Neural cell (in vitro differentiated cells): ENCODE results near the gene MYCN. TPM values are rescaled to one million over a fixed set of nuclear protein-coding genes. Genes with fewer than 3 reads are reported as not detected.

Experiments
- H2AFZ ChIP-seq: fragments of 200-600, 300-800 bp; sonication (generic), shearing (Covaris generic); 2 replicates; pipeline ENCODE4 v1.6.0; 2014; ENCODE audit warnings: low read depth, mild to moderate bottlenecking, antibody characterized with exemption, low read length, moderate library complexity
- H3F3A ChIP-seq: fragments of 200-600 bp; shearing (Covaris generic); 2 replicates; pipeline ENCODE4 v1.6.1; 2016; ENCODE audit warnings: mild to moderate bottlenecking, moderate library complexity, mixed read lengths, antibody characterized with exemption, low read length; ENCODE audit not compliant: insufficient read depth, poor library complexity, severe bottlenecking
- H3K27ac ChIP-seq: fragments of 200-600, 300-800 bp; sonication (generic), shearing (Covaris generic); 2 replicates; pipeline ENCODE4 v1.5.1; 2014; ENCODE audit warnings: mild to moderate bottlenecking, low read length, moderate library complexity
- H3K27me3 ChIP-seq: fragments of 300-800, 200-600 bp; sonication (generic), shearing (Covaris generic); 2 replicates; pipeline ENCODE4 v1.6.0; 2014; ENCODE audit warnings: mild to moderate bottlenecking, low read depth, low read length, moderate library complexity; ENCODE audit not compliant: insufficient read depth
- H3K36me3 ChIP-seq: fragments of 300-800, 200-600 bp; sonication (generic), shearing (Covaris generic); 2 replicates; pipeline ENCODE4 v1.5.1; 2014; ENCODE audit warnings: mild to moderate bottlenecking, antibody characterized with exemption, low read length, moderate library complexity; ENCODE audit not compliant: insufficient read depth
- H3K4me2 ChIP-seq: fragments of 300-800, 200-600 bp; sonication (generic), shearing (Covaris generic); 2 replicates; pipeline ENCODE4 v1.6.0; 2014; ENCODE audit warnings: mild to moderate bottlenecking, low read length
- H3K4me3 ChIP-seq: fragments of 300-800, 200-600 bp; sonication (generic), shearing (Covaris generic); 2 replicates; pipeline ENCODE4 v1.5.1; 2014; ENCODE audit warnings: mild to moderate bottlenecking, low read length, moderate library complexity
- H3K79me2 ChIP-seq: fragments of 200-600 bp; shearing (Covaris generic); replicated peaks from 2 replicates; pipeline ENCODE4 v1.6.0; 2014; ENCODE audit warnings: mild to moderate bottlenecking, low read length, moderate library complexity; ENCODE audit not compliant: insufficient read depth
- H3K9ac ChIP-seq: fragments of 300-800, 200-600 bp; sonication (generic), shearing (Covaris generic); 2 replicates; pipeline ENCODE4 v1.6.1; 2016; ENCODE audit warnings: mild to moderate bottlenecking, low read length, mixed read lengths
- H3K9me2 ChIP-seq: fragments of 200-600 bp; shearing (Covaris generic); 2 replicates; pipeline ENCODE4 v1.6.1; 2016; ENCODE audit warnings: mild to moderate bottlenecking, low read length, mixed read lengths; ENCODE audit not compliant: insufficient read depth
- H3K9me3 ChIP-seq: fragments of 200-600, 300-800 bp; sonication (generic), shearing (Covaris generic); 2 replicates; pipeline ENCODE4 v1.6.1; 2016; ENCODE audit warnings: mild to moderate bottlenecking, mixed run types, low read length, moderate library complexity, mixed read lengths
- H4K20me1 ChIP-seq: fragments of 200-600 bp; shearing (Covaris generic); 2 replicates; pipeline ENCODE4 v1.6.1; 2016; ENCODE audit warnings: mild to moderate bottlenecking, mixed run types; ENCODE audit not compliant: insufficient read depth
- EZH2 ChIP-seq: fragments of 200-600, 300-800 bp; shearing (Covaris generic), sonication (generic); IDR thresholded peaks from 2 replicates; pipeline ENCODE4 v1.6.1; 2014; ENCODE audit warnings: antibody characterized with exemption, low read length, borderline replicate concordance, mild to moderate bottlenecking; ENCODE audit not compliant: insufficient read depth, poor library complexity, severe bottlenecking
- MXI1 ChIP-seq: fragments of 450-650 bp; conservative IDR thresholded peaks from 2 replicates; pipeline ENCODE4 v1.6.1; 2014; ENCODE audit warnings: antibody characterized with exemption, mild to moderate bottlenecking; ENCODE audit not compliant: poor library complexity, severe bottlenecking
- POLR2AphosphoS5 ChIP-seq: IDR thresholded peaks from 2 replicates; pipeline ENCODE4 v1.6.1; 2012
- REST ChIP-seq: IDR thresholded peaks from 2 replicates; pipeline ENCODE4 v1.6.1; 2012; ENCODE audit warnings: borderline replicate concordance
- SMC3 ChIP-seq: fragments of 450-650 bp; conservative IDR thresholded peaks from 2 replicates; pipeline ENCODE4 v1.6.1; 2014; ENCODE audit warnings: antibody characterized with exemption, mild to moderate bottlenecking, moderate library complexity; ENCODE audit not compliant: poor library complexity
- TAF1 ChIP-seq: IDR thresholded peaks from 2 replicates; pipeline ENCODE4 v1.6.1; 2012; ENCODE audit warnings: low read depth
- polyA plus RNA-seq: library from polyadenylated mRNA; depleted of rRNA; stranded (reverse); fragments of >200 nt; gene quantifications from 2 replicates; pipeline ENCODE4 v1.2.3, GENCODE V29; 2014
- TF ChIP-seq, protein P1 (sequence below): fragments of 450-650 bp; IDR thresholded peaks from 2 replicates; pipeline ENCODE4 v1.5.1; 2014; ENCODE audit warnings: antibody characterized with exemption, mild to moderate bottlenecking, moderate library complexity; ENCODE audit not compliant: poor library complexity, severe bottlenecking

Gene MYCN
- polyA plus RNA-seq, 1 donor from 2014 or later, result 25.1 TPM

GRCh38 chr2:15893689-15894480 lies 46.5 kb upstream of the MYCN start:
- H3K4me2 ChIP-seq, result no peak overlapping the region
- H3K27ac ChIP-seq, result no peak overlapping the region
- no peaks in the 10 kb centered on the region for H3K79me2 ChIP-seq
- TF ChIP-seq EZH2 (no peak), SMC3 (no peak), TAF1 (no peak), POLR2AphosphoS5 (no peak), REST (no peak)
- TF ChIP-seq, protein P1, sequence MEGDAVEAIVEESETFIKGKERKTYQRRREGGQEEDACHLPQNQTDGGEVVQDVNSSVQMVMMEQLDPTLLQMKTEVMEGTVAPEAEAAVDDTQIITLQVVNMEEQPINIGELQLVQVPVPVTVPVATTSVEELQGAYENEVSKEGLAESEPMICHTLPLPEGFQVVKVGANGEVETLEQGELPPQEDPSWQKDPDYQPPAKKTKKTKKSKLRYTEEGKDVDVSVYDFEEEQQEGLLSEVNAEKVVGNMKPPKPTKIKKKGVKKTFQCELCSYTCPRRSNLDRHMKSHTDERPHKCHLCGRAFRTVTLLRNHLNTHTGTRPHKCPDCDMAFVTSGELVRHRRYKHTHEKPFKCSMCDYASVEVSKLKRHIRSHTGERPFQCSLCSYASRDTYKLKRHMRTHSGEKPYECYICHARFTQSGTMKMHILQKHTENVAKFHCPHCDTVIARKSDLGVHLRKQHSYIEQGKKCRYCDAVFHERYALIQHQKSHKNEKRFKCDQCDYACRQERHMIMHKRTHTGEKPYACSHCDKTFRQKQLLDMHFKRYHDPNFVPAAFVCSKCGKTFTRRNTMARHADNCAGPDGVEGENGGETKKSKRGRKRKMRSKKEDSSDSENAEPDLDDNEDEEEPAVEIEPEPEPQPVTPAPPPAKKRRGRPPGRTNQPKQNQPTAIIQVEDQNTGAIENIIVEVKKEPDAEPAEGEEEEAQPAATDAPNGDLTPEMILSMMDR, result no peak
- H3K36me3 ChIP-seq, result no peaks in the 10 kb centered on the region
- H3K9ac ChIP-seq, result no peak overlapping the region
- H3K4me3 ChIP-seq, result no peak overlapping the region
- no peak overlapping the region for H2AFZ ChIP-seq
- H3K9me2 ChIP-seq, result no peaks in the 10 kb centered on the region
- no peaks in the 10 kb centered on the region for H3K9me3 ChIP-seq
- H3K27me3 ChIP-seq, result no peaks in the 10 kb centered on the region
- no peaks in the 10 kb centered on the region for H4K20me1 ChIP-seq
- no peaks in the 10 kb centered on the region for H3F3A ChIP-seq

DNA sequence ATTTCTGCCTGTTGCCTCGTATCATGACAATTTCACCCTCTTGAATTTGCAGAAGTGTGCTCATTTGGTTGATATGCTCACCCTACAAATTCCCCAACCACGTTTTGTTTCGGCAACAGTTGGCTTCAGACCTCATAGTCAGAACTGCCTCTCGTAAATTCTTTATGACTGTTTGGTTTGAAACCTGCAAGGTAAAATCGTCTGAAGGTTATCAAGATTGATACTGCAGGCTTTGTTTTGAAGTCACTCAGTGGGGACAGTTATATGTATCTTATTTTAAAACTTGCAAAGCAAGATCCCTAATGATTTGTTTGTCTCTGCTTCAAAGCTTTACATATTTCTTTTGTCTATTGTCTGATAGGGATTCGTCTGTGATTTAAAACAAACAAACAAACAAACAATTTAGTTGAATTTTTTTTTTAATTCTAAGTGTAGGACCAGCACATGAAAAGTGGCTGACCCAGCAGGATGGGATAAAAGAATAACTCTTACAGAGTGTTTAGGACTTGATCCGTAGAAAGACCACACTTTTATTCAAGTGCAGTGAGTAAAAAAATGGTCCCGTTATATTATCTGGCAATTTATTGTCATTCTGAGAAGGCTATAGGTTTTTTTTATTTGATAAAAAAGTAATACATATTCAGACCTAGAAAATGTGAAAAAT lies 45.7 kb upstream of the MYCN start:
- Histone ChIP-seq H4K20me1 (no peaks in the 10 kb centered on the region), H3K9ac (no peak overlapping the region), H3F3A (no peaks in the 10 kb centered on the region), H3K36me3 (no peaks in the 10 kb centered on the region), H3K9me3 (no peaks in the 10 kb centered on the region), H2AFZ (no peak overlapping the region), H3K4me3 (no peak overlapping the region), H3K27me3 (no peaks in the 10 kb centered on the region), H3K4me2 (no peak overlapping the region), H3K79me2 (no peaks in the 10 kb centered on the region), H3K9me2 (no peaks in the 10 kb centered on the region), H3K27ac (no peak overlapping the region)
- TF ChIP-seq MXI1, result no peak
- TF ChIP-seq EZH2, result no peak
